Endothelial cell (in vitro differentiated cells): ENCODE data around the gene MYO1E. TPM values are rescaled to one million over a fixed set of nuclear protein-coding genes. Genes with fewer than 3 reads are reported as not detected.

Source experiments
- DNase-seq: peaks from one replicate; pipeline ENCODE4 v3.0.0; 2021; ENCODE audit warnings: low spot score
- H3K27ac Mint-ChIP-seq: one replicate; pipeline ENCODE4 v1.8.0; 2021; ENCODE audit warnings: mixed read lengths, inconsistent platforms; ENCODE audit not compliant: unreplicated experiment
- H3K27me3 Mint-ChIP-seq: one replicate; pipeline ENCODE4 v1.8.0; 2021; ENCODE audit warnings: mild to moderate bottlenecking, moderate library complexity, mixed read lengths, inconsistent platforms; ENCODE audit not compliant: unreplicated experiment
- H3K36me3 Mint-ChIP-seq: one replicate; pipeline ENCODE4 v1.8.0; 2021; ENCODE audit warnings: mild to moderate bottlenecking, low read depth, mixed read lengths, inconsistent platforms; ENCODE audit not compliant: unreplicated experiment
- H3K4me1 Mint-ChIP-seq: one replicate; pipeline ENCODE4 v1.8.0; 2021; ENCODE audit warnings: mild to moderate bottlenecking, mixed read lengths, inconsistent platforms; ENCODE audit not compliant: unreplicated experiment
- H3K4me3 Mint-ChIP-seq: one replicate; pipeline ENCODE4 v1.8.0; 2021; ENCODE audit warnings: mild to moderate bottlenecking, mixed read lengths, inconsistent platforms; ENCODE audit not compliant: unreplicated experiment
- H3K9me3 Mint-ChIP-seq: one replicate; pipeline ENCODE4 v1.8.0; 2021; ENCODE audit warnings: mixed read lengths, inconsistent platforms; ENCODE audit not compliant: unreplicated experiment
- total RNA-seq: library from RNA; stranded (reverse); fragmentation: NEBNext Ultra II Directional; extraction: Animal tissue kit (Norgen Biotek cat#: 25700); gene quantifications from one replicate; pipeline ENCODE4 v1.2.1, GENCODE V29; 2021; ENCODE audit not compliant: unreplicated experiment
- TF ChIP-seq, protein P1 (sequence below): fragments of 200-600 bp; sonication (generic); IDR thresholded peaks from one replicate; pipeline ENCODE4 v1.5.0; 2021; ENCODE audit warnings: antibody characterized with exemption; ENCODE audit not compliant: unreplicated experiment

Gene MYO1E
- total RNA-seq, 1 donor from 2014 or later: 146 TPM

DNA sequence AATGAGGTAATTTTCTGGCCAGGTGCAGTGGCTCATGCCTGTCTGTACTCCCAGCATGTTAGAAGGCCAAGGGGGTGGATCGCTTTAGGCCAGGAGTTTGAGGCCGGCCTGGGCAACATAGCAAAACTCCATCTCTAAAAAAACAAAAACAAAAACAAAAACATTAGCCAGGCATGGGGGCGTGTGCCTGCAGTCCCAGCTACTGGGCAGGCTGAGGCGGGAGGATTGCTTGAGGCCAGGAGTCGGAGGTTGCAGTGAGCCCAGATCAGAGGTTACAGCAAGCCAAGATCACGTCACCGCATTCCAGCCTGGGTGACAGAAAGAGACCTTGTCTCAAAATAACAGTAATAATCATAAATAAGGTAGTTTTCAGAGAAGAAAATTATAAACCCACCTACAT, 110.4 kb downstream of the MYO1E start:
- no peak overlapping the region for H3K4me3 Mint-ChIP-seq

DNA sequence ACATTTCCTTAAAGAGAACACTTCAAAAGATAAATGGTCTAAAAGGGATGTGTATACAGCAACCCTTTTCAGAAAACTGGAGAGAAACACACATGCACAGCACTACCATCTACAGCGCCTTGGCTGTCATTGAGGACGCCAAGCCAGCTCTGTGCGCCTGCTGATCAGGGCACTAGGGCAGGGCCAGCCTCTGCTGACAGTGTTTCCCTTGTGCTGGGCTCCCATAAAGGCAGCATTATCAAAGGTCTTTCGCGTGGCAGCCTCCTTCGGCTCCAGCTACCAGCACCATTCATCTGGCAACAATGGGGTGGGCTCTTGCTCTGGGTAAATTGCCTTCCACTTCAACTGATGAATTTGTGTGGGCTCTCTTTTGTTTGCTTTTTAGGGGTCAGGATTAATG, 112.6 kb downstream of the MYO1E start:
- H3K4me3 Mint-ChIP-seq: no peak overlapping the region
- no peaks in the 10 kb centered on the region for H3K4me1 Mint-ChIP-seq
- H3K27ac Mint-ChIP-seq: no peak overlapping the region
- no peaks in the 10 kb centered on the region for H3K27me3 Mint-ChIP-seq
- DNase-seq: no peak
- peaks cover 3% of the 10 kb centered on the region for H3K36me3 Mint-ChIP-seq
- TF ChIP-seq, protein P1, sequence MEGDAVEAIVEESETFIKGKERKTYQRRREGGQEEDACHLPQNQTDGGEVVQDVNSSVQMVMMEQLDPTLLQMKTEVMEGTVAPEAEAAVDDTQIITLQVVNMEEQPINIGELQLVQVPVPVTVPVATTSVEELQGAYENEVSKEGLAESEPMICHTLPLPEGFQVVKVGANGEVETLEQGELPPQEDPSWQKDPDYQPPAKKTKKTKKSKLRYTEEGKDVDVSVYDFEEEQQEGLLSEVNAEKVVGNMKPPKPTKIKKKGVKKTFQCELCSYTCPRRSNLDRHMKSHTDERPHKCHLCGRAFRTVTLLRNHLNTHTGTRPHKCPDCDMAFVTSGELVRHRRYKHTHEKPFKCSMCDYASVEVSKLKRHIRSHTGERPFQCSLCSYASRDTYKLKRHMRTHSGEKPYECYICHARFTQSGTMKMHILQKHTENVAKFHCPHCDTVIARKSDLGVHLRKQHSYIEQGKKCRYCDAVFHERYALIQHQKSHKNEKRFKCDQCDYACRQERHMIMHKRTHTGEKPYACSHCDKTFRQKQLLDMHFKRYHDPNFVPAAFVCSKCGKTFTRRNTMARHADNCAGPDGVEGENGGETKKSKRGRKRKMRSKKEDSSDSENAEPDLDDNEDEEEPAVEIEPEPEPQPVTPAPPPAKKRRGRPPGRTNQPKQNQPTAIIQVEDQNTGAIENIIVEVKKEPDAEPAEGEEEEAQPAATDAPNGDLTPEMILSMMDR: no peak
- H3K9me3 Mint-ChIP-seq: no peaks in the 10 kb centered on the region

More for the DNA sequence above, 110.4 kb downstream of the MYO1E start:
- TF ChIP-seq, protein P1: no peak
- no peak for DNase-seq
- Mint-ChIP-seq H3K9me3 (no peaks in the 10 kb centered on the region), H3K27me3 (no peaks in the 10 kb centered on the region), H3K4me1 (no peaks in the 10 kb centered on the region), H3K27ac (no peak overlapping the region), H3K36me3 (peaks cover 3% of the 10 kb centered on the region)

DNA sequence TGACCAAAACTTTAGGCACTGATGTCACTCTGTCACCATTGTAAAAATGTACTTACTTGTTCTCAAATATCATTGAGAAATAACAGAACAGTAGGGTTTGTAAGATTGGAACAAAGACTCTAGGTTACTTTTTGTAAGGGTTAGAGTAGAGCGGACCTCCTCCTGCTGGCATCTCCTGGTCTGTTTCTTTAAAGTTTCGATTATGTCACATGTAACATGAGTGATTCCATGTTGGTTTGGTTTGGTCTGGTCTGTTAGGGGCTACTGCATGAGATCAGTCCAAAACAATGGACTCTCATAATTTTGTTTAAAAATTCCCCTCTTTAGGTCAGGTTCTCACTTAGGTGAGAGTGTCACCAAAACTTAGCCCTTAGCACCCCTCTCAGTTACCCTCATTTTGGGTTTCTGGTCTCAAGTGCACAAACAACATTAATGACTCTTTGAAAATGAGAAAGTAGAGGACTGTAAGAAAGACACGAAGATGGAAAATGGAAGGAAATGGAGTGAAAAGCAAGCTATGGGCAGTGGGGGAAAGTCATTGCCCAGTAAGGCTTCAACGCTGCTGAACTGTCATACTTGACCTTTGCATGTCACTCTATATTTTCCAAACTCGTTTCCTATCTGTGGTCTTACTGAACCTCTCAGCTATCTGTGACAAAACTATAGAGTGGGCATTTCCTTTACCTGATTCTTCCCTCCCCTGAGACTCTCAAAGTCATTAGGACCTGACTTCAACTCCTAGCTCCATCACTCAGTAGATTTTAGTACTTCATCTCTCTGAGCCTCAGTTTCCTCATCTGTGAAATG, 113.3 kb downstream of the MYO1E start:
- no peaks in the 10 kb centered on the region for H3K9me3 Mint-ChIP-seq
- DNase-seq: no peak
- TF ChIP-seq, protein P1: no peak
- H3K36me3 Mint-ChIP-seq: peaks cover 3% of the 10 kb centered on the region
- H3K4me1 Mint-ChIP-seq: no peaks in the 10 kb centered on the region
- H3K27ac Mint-ChIP-seq: no peak overlapping the region
- no peak overlapping the region for H3K4me3 Mint-ChIP-seq
- H3K27me3 Mint-ChIP-seq: no peaks in the 10 kb centered on the region

DNA sequence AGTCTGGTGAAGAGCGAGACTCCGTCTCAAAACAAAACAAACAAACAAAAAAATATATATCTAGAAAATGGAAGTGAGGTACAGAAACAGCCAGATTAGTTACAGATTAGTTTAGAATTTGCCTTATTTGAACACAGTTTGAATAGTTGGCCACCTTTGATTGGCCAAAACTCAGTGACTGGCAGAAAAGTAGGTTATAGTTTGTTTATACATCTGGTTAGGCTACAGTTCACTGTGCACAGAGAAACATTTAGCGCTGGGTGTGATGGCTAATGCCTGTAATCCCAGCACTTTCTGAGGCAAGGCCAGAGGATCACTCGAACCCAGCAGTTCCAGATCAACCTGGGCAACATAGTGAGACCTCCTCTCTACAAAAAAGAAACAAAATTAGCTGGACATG, 114.4 kb downstream of the MYO1E start:
- Mint-ChIP-seq H3K4me3 (no peak overlapping the region), H3K36me3 (peaks cover 3% of the 10 kb centered on the region), H3K9me3 (no peaks in the 10 kb centered on the region), H3K27me3 (no peaks in the 10 kb centered on the region), H3K27ac (no peak overlapping the region), H3K4me1 (no peaks in the 10 kb centered on the region)
- no peak for DNase-seq
- TF ChIP-seq, protein P1: no peak

DNA sequence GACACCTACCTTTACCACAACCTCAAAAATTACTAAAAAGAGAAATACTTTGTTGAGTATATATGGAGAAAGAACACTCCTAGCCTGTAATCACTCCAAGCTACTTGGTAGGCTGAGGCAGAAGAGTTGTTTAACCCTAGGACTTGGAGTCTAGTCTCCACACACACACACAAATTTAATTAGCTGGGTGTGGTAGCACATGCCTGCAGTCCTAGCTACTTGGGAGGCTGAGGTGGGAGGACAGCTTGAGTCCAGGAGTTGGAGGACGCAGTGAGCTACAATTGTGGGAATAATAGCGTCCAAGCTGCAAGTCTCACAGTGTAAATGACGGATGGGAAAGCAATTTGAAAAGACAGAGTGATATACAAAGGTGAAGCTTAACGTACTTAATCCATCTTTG, 115.5 kb downstream of the MYO1E start:
- Mint-ChIP-seq H3K36me3 (peaks cover 3% of the 10 kb centered on the region), H3K9me3 (no peaks in the 10 kb centered on the region), H3K27ac (no peak overlapping the region), H3K27me3 (no peaks in the 10 kb centered on the region), H3K4me1 (no peaks in the 10 kb centered on the region), H3K4me3 (no peak overlapping the region)
- DNase-seq: no peak
- TF ChIP-seq, protein P1: no peak
